Fibroblast of lung (primary cell): ENCODE results near the gene RSPH1. TPM values are rescaled to one million over a fixed set of nuclear protein-coding genes. Genes with fewer than 3 reads are reported as not detected.

Experiments
- DNase-seq, 2 donors: peaks; one replicate each; pipeline versions ENCODE4 v3.0.0 to v3.0.0-alpha.2; 2010; ENCODE audit warnings: low read depth in 2 of 2
- H2AFZ ChIP-seq: 2 replicates; pipeline ENCODE4 v1.5.1; 2012; ENCODE audit warnings: low read length, control low read depth, inconsistent platforms
- H3K27ac ChIP-seq: 2 replicates; pipeline ENCODE4 v1.5.1; 2011; ENCODE audit warnings: low read length, control low read depth; ENCODE audit not compliant: insufficient read depth
- H3K27me3 ChIP-seq: 2 replicates; pipeline ENCODE4 v1.5.1; 2011; ENCODE audit warnings: mild to moderate bottlenecking, low read length; ENCODE audit not compliant: control insufficient read depth, insufficient read depth
- H3K36me3 ChIP-seq: 2 replicates; pipeline ENCODE4 v1.5.1; 2011; ENCODE audit warnings: low read length; ENCODE audit not compliant: control insufficient read depth, insufficient read depth
- H3K4me1 ChIP-seq: 2 replicates; pipeline ENCODE4 v1.5.1; 2011; ENCODE audit warnings: low read length; ENCODE audit not compliant: control insufficient read depth, insufficient read depth; ENCODE audit errors: extremely low read depth
- H3K4me2 ChIP-seq: 2 replicates; pipeline ENCODE4 v1.5.1; 2011; ENCODE audit warnings: low read length, control low read depth; ENCODE audit not compliant: insufficient read depth; ENCODE audit errors: extremely low read depth
- H3K4me3 ChIP-seq, 4 experiments: fragments of 200-600 bp in 1 of 4; sonication (generic) in 1 of 4; replicated peaks in 1 of 4; 2 replicates each; pipeline ENCODE4 v1.5.1; 2011 to 2016; ENCODE audit warnings: low read length in 4 of 4, low read depth in 3 of 4, mild to moderate bottlenecking in 3 of 4, control low read depth in 2 of 4, inconsistent platforms in 1 of 4, mixed read lengths in 1 of 4; ENCODE audit not compliant: insufficient read depth in 1 of 4; ENCODE audit errors: control extremely low read depth in 1 of 4
- H3K79me2 ChIP-seq: 2 replicates; pipeline ENCODE4 v1.5.1; 2012; ENCODE audit warnings: mild to moderate bottlenecking, low read length, inconsistent platforms; ENCODE audit not compliant: control insufficient read depth, insufficient read depth
- H3K9ac ChIP-seq: 2 replicates; pipeline ENCODE4 v1.5.1; 2011; ENCODE audit warnings: mild to moderate bottlenecking, low read length, control low read depth; ENCODE audit not compliant: insufficient read depth
- H3K9me3 ChIP-seq: 2 replicates; pipeline ENCODE4 v1.5.1; 2012; ENCODE audit warnings: low read depth, low read length; ENCODE audit not compliant: control insufficient read depth, insufficient read depth
- H4K20me1 ChIP-seq: 2 replicates; pipeline ENCODE4 v1.5.1; 2011; ENCODE audit warnings: low read length; ENCODE audit not compliant: control insufficient read depth, insufficient read depth; ENCODE audit errors: extremely low read depth
- EZH2 ChIP-seq: IDR thresholded peaks from 2 replicates; pipeline ENCODE4 v1.5.1; 2012; ENCODE audit warnings: low read length, control low read depth, mild to moderate bottlenecking; ENCODE audit errors: missing control alignments
- polyA plus RNA-seq, 2 donors: library from polyadenylated mRNA; depleted of rRNA in 1 of 2; stranded (reverse) in 1 of 2; unstranded in 1 of 2; fragments of >200 nt; gene quantifications; 2 replicates each; pipeline ENCODE4 v1.2.1, GENCODE V29; 2011 to 2012; ENCODE audit warnings: missing spikeins in 1 of 2
- total RNA-seq: library from RNA; depleted of rRNA; stranded (reverse); fragments of >200 nt; gene quantifications from 2 replicates; pipeline ENCODE4 v1.2.1, GENCODE V29; 2014
- TF ChIP-seq, protein P1 (sequence below), 2 donors: IDR thresholded peaks in 1 of 2; conservative IDR thresholded peaks in 1 of 2; 1 replicate in 1 of 2; 2 replicates in 1 of 2; pipeline ENCODE4 v1.5.1; 2011 to 2012; ENCODE audit warnings: low read length in 2 of 2, control low read depth in 1 of 2, inconsistent platforms in 1 of 2, low read depth in 1 of 2, mild to moderate bottlenecking in 1 of 2

Gene RSPH1
- total and polyA plus RNA-seq, 2 donors (not counting 1 experiment from before 2014, with no cell fraction given) = not detected

DNA sequence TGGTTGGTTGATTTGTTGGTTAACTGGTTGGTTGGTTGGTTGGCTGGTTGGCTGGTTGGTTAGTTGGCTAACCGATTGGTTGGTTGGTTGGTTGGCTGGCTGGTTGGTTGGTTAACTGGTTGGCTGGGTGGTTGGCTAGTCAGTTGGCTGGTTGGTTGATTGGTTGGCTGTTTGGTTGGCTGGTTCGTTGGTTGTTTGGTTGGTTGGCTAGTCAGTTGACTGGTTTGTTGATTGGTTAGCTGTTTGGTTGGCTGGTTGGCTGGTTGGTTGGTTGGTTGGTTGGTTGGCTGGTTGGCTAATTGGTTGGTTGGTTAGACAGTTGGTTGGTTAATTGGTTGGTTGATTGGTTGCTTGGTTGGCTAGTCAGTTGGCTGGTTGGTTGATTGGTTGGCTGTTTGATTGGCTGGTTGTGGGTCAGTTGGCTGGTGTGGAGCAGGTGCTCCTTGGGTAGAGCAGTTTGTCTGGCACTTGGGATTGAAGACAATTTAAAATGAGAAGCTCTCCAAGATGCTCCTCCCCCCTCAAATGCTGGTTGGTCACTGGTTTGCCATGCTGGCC lies 6.9 kb downstream of the RSPH1 start:
- TF ChIP-seq, protein P1, sequence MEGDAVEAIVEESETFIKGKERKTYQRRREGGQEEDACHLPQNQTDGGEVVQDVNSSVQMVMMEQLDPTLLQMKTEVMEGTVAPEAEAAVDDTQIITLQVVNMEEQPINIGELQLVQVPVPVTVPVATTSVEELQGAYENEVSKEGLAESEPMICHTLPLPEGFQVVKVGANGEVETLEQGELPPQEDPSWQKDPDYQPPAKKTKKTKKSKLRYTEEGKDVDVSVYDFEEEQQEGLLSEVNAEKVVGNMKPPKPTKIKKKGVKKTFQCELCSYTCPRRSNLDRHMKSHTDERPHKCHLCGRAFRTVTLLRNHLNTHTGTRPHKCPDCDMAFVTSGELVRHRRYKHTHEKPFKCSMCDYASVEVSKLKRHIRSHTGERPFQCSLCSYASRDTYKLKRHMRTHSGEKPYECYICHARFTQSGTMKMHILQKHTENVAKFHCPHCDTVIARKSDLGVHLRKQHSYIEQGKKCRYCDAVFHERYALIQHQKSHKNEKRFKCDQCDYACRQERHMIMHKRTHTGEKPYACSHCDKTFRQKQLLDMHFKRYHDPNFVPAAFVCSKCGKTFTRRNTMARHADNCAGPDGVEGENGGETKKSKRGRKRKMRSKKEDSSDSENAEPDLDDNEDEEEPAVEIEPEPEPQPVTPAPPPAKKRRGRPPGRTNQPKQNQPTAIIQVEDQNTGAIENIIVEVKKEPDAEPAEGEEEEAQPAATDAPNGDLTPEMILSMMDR (conservative IDR thresholded peaks at IDR 0.05 in 1 of 2, IDR thresholded peaks at IDR 0.05 in 1 of 2; ENCODE audit: low read depth in 1 of 2, low read length in 2 of 2) = no peak
- TF ChIP-seq EZH2 = no peak
- DNase-seq = no peak
- H3K4me2 ChIP-seq = no peak overlapping the region

DNA sequence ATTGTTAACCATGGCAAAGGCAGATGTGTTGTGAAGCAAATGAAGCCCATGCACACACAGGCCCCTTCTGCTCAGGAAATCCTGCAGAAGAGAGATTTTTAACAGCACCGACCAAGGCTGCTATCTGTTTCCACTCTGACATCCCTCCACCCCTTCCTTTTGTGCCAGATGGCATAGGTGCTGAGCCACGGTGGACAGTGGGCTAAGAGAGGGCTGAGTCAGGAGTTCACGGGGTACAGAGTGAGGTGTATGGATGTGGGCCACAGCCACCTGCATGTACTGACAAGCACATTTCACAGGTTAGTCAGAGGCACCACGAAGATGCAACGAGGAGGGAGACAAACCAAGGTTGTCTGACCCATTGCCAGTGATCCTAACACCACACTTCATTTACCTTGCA lies 9.5 kb downstream of the RSPH1 start:
- H3K9ac ChIP-seq = no peak overlapping the region
- H3K4me2 ChIP-seq = no peak overlapping the region
- no peaks in the 10 kb centered on the region for H3K9me3 ChIP-seq
- H3K4me1 ChIP-seq = no peaks in the 10 kb centered on the region
- no peaks in the 10 kb centered on the region for H3K79me2 ChIP-seq
- no peak overlapping the region for H2AFZ ChIP-seq
- H3K27me3 ChIP-seq = peaks cover 11% of the 10 kb centered on the region
- H3K4me3 ChIP-seq = no peak overlapping the region
- H3K36me3 ChIP-seq = no peaks in the 10 kb centered on the region
- no peaks in the 10 kb centered on the region for H4K20me1 ChIP-seq
- TF ChIP-seq EZH2 = no peak
- TF ChIP-seq, protein P1 (conservative IDR thresholded peaks at IDR 0.05 in 1 of 2, IDR thresholded peaks at IDR 0.05 in 1 of 2; ENCODE audit: low read depth in 1 of 2, low read length in 2 of 2) = no peak
- DNase-seq = no peak
- no peak overlapping the region for H3K27ac ChIP-seq

More for the DNA sequence above, 6.9 kb downstream of the RSPH1 start:
- Histone ChIP-seq H2AFZ (no peak overlapping the region), H3K27me3 (peaks cover 15% of the 10 kb centered on the region), H3K9me3 (no peaks in the 10 kb centered on the region), H3K36me3 (no peaks in the 10 kb centered on the region), H3K79me2 (no peaks in the 10 kb centered on the region), H4K20me1 (no peaks in the 10 kb centered on the region), H3K4me3 (no peak overlapping the region), H3K9ac (no peak overlapping the region), H3K27ac (no peak overlapping the region), H3K4me1 (no peaks in the 10 kb centered on the region)

DNA sequence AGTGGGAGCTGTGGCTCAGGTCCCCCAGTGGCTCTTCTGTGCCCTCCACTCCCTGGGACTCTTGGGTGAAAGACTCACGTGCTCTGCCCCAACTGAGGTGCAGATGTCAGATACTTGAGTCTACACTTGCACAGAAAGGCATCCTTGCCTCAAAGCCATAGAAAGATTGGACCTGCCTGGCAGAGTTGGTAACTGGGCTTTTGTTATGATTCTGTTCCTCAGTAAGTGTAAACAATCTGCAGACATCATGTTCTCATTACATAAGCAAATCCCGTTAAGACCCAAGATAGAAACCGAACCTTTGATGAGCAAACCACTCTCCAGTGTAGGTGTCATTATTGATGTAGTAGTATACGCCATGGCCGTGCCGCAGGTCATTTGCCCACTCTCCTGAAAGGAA lies 10.0 kb downstream of the RSPH1 start:
- no peak overlapping the region for H2AFZ ChIP-seq
- no peak overlapping the region for H3K27ac ChIP-seq
- no peak overlapping the region for H3K4me2 ChIP-seq
- no peak for TF ChIP-seq EZH2
- TF ChIP-seq, protein P1 (conservative IDR thresholded peaks at IDR 0.05 in 1 of 2, IDR thresholded peaks at IDR 0.05 in 1 of 2; ENCODE audit: low read depth in 1 of 2, low read length in 2 of 2) = no peak
- no peak for DNase-seq
- no peaks in the 10 kb centered on the region for H3K9me3 ChIP-seq
- no peaks in the 10 kb centered on the region for H3K79me2 ChIP-seq
- no peaks in the 10 kb centered on the region for H3K4me1 ChIP-seq
- H3K36me3 ChIP-seq = no peaks in the 10 kb centered on the region
- no peak overlapping the region for H3K4me3 ChIP-seq
- H3K27me3 ChIP-seq = peaks cover 11% of the 10 kb centered on the region
- no peak overlapping the region for H3K9ac ChIP-seq
- H4K20me1 ChIP-seq = no peaks in the 10 kb centered on the region
